MM.1S (cell line): ENCODE measurements around the gene SREBF2.

Experiments used
- DNase-seq: peaks from one replicate; pipeline ENCODE4 v3.0.0-alpha.2; 2015
- H2AFZ ChIP-seq: fragments of 300-600 bp; sonication (generic); 2 replicates; pipeline ENCODE4 v1.6.0; 2016; ENCODE audit warnings: antibody characterized with exemption, low read length
- H3F3A ChIP-seq: fragments of 300-600 bp; sonication (generic); 2 replicates; pipeline ENCODE4 v1.6.1; 2016; ENCODE audit warnings: mild to moderate bottlenecking, antibody characterized with exemption, low read length, moderate library complexity, mixed read lengths; ENCODE audit not compliant: insufficient read depth
- H3K27ac ChIP-seq: fragments of 300-600 bp; sonication (generic); 2 replicates; pipeline ENCODE4 v1.5.1; 2016; ENCODE audit warnings: mild to moderate bottlenecking, low read length
- H3K27me3 ChIP-seq: fragments of 300-600 bp; sonication (generic); replicated peaks from 2 replicates; pipeline ENCODE4 v1.6.0; 2016; ENCODE audit warnings: low read length; ENCODE audit not compliant: insufficient read depth
- H3K36me3 ChIP-seq: fragments of 300-600 bp; sonication (generic); replicated peaks from 2 replicates; pipeline ENCODE4 v1.6.1; 2016; ENCODE audit warnings: mild to moderate bottlenecking, low read length, mixed read lengths; ENCODE audit not compliant: insufficient read depth
- H3K4me1 ChIP-seq: fragments of 300-600 bp; sonication (generic); 2 replicates; pipeline ENCODE4 v1.6.1; 2016; ENCODE audit warnings: low read length, mixed read lengths
- H3K4me2 ChIP-seq: fragments of 300-600 bp; sonication (generic); 2 replicates; pipeline ENCODE4 v1.6.0; 2016; ENCODE audit warnings: low read depth, low read length
- H3K4me3 ChIP-seq: fragments of 300-600 bp; sonication (generic); 2 replicates; pipeline ENCODE4 v1.5.1; 2016; ENCODE audit warnings: low read length, mixed read lengths
- H3K79me2 ChIP-seq: fragments of 300-600 bp; sonication (generic); 2 replicates; pipeline ENCODE4 v1.6.1; 2016; ENCODE audit warnings: mixed run types, low read length, mixed read lengths
- H3K9ac ChIP-seq: fragments of 300-600 bp; sonication (generic); 2 replicates; pipeline ENCODE4 v1.6.1; 2016; ENCODE audit warnings: low read length, mixed read lengths
- H3K9me2 ChIP-seq: fragments of 300-600 bp; sonication (generic); replicated peaks from 2 replicates; pipeline ENCODE4 v1.6.1; 2016; ENCODE audit warnings: mild to moderate bottlenecking, low read length, mixed read lengths; ENCODE audit not compliant: insufficient read depth
- H3K9me3 ChIP-seq: fragments of 300-600 bp; sonication (generic); replicated peaks from 2 replicates; pipeline ENCODE4 v1.6.1; 2016; ENCODE audit warnings: mild to moderate bottlenecking, low read length, mixed read lengths; ENCODE audit not compliant: insufficient read depth
- H4K20me1 ChIP-seq: fragments of 300-600 bp; sonication (generic); 2 replicates; pipeline ENCODE4 v1.6.1; 2016; ENCODE audit warnings: mild to moderate bottlenecking, low read length, moderate library complexity, mixed read lengths; ENCODE audit not compliant: insufficient read depth
- CTCF ChIP-seq: fragments of 300-600 bp; sonication (generic); IDR thresholded peaks from 2 replicates; pipeline ENCODE4 v1.5.1; 2016; ENCODE audit warnings: antibody characterized with exemption, low read length, mixed read lengths
- EZH2 ChIP-seq: fragments of 300-600 bp; sonication (generic); optimal IDR thresholded peaks from 2 replicates; pipeline ENCODE3; 2017; ENCODE audit warnings: low read depth, mild to moderate bottlenecking, antibody characterized with exemption, low read length, mixed read lengths
- EZH2phosphoT487 ChIP-seq: fragments of 300-600 bp; sonication (generic); IDR thresholded peaks from 2 replicates; pipeline ENCODE4 v1.6.1; 2018; ENCODE audit warnings: antibody characterized with exemption, low read length

SREBF2 gene

GRCh38 chr22:41927813-41928212, 94.9 kb downstream of the SREBF2 start:
- H3K4me3 ChIP-seq = no peak overlapping the region
- H3K27ac ChIP-seq = no peak overlapping the region
- no peaks in the 10 kb centered on the region for H4K20me1 ChIP-seq
- peaks cover 37% of the 10 kb centered on the region for H3K27me3 ChIP-seq
- TF ChIP-seq CTCF = no peak
- no peak for TF ChIP-seq EZH2
- no peak for TF ChIP-seq EZH2phosphoT487
- no peak overlapping the region for H3K4me2 ChIP-seq
- no peaks in the 10 kb centered on the region for H3K79me2 ChIP-seq
- H3K4me1 ChIP-seq = no peaks in the 10 kb centered on the region
- no peaks in the 10 kb centered on the region for H3K9me2 ChIP-seq
- no peak overlapping the region for H3K9ac ChIP-seq
- H2AFZ ChIP-seq = no peak overlapping the region
- H3K36me3 ChIP-seq = no peaks in the 10 kb centered on the region
- no peaks in the 10 kb centered on the region for H3K9me3 ChIP-seq
- H3F3A ChIP-seq = peaks cover 5% of the 10 kb centered on the region
- no peak for DNase-seq

GRCh38 chr22:41928593-41929417, 95.9 kb downstream of the SREBF2 start:
- H3K4me1 ChIP-seq = no peaks in the 10 kb centered on the region
- peaks cover 27% of the 10 kb centered on the region for H3K27me3 ChIP-seq
- peaks cover 5% of the 10 kb centered on the region for H3F3A ChIP-seq
- no peak overlapping the region for H3K4me3 ChIP-seq
- no peaks in the 10 kb centered on the region for H3K36me3 ChIP-seq
- no peak overlapping the region for H3K27ac ChIP-seq
- TF ChIP-seq EZH2 = no peak
- no peak for TF ChIP-seq CTCF
- no peak for TF ChIP-seq EZH2phosphoT487
- DNase-seq = no peak
- no peak overlapping the region for H3K9ac ChIP-seq
- H3K79me2 ChIP-seq = no peaks in the 10 kb centered on the region
- no peaks in the 10 kb centered on the region for H3K9me3 ChIP-seq
- no peaks in the 10 kb centered on the region for H3K9me2 ChIP-seq
- H3K4me2 ChIP-seq = no peak overlapping the region
- no peaks in the 10 kb centered on the region for H4K20me1 ChIP-seq
- no peak overlapping the region for H2AFZ ChIP-seq

- Histone ChIP-seq H3K4me3 (no peak overlapping the region), H3K27ac (no peak overlapping the region), H3K36me3 (no peaks in the 10 kb centered on the region), H3K4me2 (no peak overlapping the region), H3K9ac (no peak overlapping the region), H4K20me1 (no peaks in the 10 kb centered on the region), H2AFZ (no peak overlapping the region), H3F3A (peaks cover 5% of the 10 kb centered on the region), H3K9me2 (no peaks in the 10 kb centered on the region), H3K79me2 (no peaks in the 10 kb centered on the region), H3K27me3 (peaks cover 25% of the 10 kb centered on the region), H3K4me1 (no peaks in the 10 kb centered on the region), H3K9me3 (no peaks in the 10 kb centered on the region)
- no peak for TF ChIP-seq CTCF
- no peak for TF ChIP-seq EZH2phosphoT487
- no peak for TF ChIP-seq EZH2
- DNase-seq = no peak
Observed at GRCh38 chr22:41929418-41929810, 96.5 kb downstream of the SREBF2 start.
